Skin epidermis (tissue), 12 donors: ENCODE measurements around the gene KCNG2.

Experiments used
- H3K27ac ChIP-seq, 21 experiments: fragments of 200-600 bp; sonication (generic) in 11 of 21; one replicate each; pipeline ENCODE4 v1.5.0; 2020; ENCODE audit warnings: mild to moderate bottlenecking in 3 of 21, inconsistent platforms in 2 of 21, moderate library complexity in 2 of 21
- H3K4me3 ChIP-seq, 7 experiments: fragments of 200-600 bp; sonication (generic) in 2 of 7; one replicate each; pipeline ENCODE4 v1.5.0; 2020; ENCODE audit warnings: inconsistent platforms in 2 of 7, mild to moderate bottlenecking in 2 of 7, moderate library complexity in 1 of 7

The KCNG2 gene

DNA sequence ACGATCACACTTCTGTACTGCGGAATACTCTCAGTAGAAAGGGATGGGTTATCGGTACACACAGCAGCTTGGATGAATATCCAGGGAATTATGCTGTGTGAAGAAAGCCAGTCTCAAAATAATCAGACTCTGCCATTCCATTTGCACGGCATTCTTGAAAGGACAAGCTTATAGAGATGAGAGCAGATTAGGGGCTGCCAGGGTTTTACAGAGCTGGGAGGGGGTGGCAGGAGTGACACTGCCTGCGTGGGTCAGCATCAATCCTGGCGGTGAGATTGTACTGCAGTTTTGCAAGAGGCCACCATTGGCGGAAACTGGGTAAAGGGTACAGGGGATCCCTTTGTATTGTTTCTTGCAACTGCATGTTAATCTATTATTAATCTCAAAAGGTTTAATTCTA lies 16.6 kb downstream of the KCNG2 start:
- H3K4me3 ChIP-seq: no peak overlapping the region

DNA sequence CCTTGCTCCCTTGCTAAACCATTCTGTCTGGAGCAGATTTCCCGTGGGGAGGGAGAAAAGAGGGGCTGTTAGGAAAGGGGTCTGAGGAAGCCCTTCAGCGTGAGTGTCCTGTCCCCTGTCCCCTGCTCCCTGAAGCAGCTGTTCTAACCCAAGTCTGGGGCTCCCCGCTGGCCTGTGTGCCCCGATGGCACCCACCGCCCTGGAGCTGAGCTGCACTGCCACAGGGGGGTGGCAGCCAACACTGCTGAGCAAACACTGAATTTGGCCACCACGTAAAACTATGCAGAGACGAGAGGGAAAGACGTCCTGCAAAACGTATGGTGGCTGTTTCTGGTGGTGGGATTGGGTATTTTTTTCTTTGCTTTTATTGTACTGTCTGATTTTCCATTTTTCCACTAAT lies 17.9 kb downstream of the KCNG2 start:
- Histone ChIP-seq H3K4me3 (no peak overlapping the region), H3K27ac (no peak overlapping the region)

More for the DNA sequence above, 16.6 kb downstream of the KCNG2 start:
- no peak overlapping the region for H3K27ac ChIP-seq

DNA sequence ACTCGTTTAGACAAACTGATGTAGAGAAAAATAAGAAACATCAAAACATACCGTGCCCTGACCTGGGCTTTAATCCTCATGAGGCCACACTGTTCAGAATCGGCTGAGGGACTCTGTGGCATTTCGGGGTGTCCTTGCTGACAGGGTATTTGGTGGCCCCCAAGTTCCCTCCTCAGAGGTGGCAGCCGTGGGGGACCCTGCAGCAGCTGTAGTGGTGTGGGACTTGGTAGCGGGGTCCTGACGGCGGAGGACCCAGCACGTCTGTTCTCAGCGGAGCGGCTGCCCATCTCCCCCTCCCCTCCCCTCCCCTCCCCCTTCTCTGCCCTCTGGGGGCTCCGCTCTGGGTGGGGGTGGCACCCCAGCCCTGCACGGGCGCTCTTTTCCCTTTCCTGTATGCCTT lies 18.4 kb downstream of the KCNG2 start:
- H3K27ac ChIP-seq: no peak overlapping the region
- no peak overlapping the region for H3K4me3 ChIP-seq

DNA sequence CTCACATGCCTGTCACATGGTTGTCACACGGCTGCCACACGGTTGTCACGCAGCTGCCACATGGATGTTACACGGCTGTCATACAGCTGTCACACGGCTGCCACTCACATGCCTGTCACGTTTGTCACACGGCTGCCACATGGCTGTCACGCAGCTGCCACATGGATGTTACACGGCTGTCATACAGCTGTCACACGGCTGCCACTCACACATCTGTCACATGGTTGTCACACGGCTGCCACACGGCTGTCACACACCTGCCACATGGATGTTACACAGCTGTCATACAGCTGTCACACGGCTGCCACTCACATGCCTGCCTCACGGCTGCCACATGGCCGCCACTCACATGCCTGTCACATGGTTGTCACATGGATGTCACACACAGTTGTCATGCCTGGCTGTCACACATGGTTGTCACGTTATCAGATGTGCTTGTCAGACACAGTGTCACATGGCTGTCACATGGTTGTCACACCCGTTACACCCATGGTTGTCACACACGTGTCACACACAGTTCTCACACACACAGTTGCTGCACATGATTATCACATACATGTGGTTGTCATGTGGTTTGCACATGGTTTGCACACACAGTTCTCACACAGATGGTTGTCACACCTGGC lies 19.4 kb downstream of the KCNG2 start:
- Histone ChIP-seq H3K4me3 (no peak overlapping the region), H3K27ac (no peak overlapping the region)

DNA sequence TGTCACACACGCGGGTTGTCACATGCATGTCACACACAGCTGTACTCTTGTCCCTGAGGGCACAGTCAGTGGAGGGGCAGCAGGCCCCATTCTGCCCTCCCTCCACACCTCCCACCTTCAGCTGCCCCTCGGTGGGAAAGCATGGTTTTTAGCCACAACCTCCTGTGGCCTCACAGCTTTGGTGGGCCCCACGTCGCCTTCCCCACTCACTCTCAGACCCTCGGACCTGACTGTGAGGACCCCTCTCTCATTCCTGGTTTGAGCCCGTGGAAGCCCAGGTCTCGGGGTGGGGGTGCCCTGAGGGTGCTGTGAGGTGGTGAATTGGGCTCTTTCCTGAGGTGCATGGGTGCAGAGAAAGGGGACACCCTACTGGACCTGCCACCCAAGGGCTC lies 19.9 kb downstream of the KCNG2 start:
- H3K4me3 ChIP-seq: no peak overlapping the region
- no peak overlapping the region for H3K27ac ChIP-seq

DNA sequence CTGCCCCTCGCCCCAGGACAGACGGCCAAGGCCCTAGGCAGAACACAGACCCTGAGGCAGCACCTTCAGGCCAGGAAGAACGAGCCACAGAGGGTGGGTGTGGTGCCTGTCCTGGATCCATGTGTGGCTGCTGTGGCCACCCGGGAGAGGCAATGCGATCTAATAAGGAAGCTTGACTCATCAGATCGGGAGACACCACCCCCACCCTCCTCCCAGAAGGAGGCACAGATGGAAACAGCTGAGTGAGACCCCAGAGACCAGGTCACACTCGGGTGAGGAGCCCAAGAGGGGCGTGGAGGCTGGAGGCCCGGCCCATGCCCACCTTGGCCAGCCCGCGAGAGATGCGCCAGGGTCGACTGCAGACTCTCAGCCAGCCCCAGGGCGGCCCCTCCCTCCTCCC lies 20.3 kb downstream of the KCNG2 start:
- Histone ChIP-seq H3K4me3 (no peak overlapping the region), H3K27ac (no peak overlapping the region)

DNA sequence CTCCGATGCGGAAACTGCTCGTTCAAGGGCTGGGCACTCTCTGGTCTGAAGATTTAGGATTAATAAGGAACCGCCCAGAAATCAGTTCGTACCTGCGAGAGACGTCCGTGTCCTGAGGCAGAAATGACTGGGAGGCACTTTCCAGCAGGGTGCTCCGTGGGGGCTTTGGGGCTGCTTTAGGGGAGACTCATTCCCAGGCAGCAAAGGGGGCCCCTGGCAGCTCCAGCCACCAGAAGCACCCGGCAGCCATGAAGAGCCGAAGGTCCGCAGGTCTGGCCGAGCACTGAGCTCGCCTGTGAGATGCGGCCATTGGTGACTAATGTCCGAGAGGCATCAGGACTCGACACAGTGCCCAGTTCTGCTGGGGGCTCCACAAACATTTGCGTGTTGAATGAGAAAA lies 20.9 kb downstream of the KCNG2 start:
- H3K27ac ChIP-seq: no peak overlapping the region
- H3K4me3 ChIP-seq: no peak overlapping the region

DNA sequence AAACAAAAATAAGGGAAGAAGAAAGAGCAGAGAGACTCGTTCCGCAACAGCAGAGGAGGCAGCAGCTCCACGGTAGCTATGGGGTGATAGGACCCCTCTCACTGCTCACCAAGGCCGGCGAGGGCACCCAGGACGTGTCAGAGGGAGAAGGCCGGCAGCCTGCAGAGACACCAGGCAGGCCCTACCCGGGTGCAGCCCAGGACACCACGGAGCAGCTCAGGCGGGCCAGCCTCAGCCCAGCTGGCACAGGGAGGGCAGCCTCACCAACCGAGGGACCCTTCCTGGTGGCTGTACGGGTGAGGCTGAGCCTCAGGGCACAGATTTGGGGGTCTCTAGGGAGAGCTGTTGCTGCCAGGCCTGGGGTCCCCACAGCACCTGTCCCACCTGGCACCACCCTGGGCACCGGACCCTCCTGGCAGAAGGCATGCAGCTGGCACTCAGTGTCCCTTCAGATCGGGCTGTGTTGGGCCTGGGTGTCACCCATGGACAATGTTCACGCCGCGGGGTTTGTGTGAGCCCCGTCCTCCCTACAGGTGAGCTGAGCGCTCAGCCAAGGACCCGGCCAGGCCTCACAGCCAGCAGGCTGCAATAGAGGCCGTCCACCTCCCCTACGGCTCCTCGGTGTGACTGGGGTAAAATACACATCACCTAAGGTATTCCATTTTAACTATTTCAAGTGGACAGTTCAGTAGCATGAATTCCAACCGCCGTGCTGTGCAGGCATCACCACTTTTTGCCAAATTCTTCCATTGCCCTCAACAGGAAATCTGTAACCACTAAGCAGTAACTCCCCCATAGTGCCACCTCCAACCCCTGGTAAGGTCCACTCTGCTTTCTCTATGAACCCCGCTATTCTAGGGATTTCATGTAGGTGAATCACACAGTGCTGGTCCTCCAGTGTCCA lies 21.6 kb downstream of the KCNG2 start:
- H3K4me3 ChIP-seq: no peak overlapping the region
- H3K27ac ChIP-seq: no peak overlapping the region

DNA sequence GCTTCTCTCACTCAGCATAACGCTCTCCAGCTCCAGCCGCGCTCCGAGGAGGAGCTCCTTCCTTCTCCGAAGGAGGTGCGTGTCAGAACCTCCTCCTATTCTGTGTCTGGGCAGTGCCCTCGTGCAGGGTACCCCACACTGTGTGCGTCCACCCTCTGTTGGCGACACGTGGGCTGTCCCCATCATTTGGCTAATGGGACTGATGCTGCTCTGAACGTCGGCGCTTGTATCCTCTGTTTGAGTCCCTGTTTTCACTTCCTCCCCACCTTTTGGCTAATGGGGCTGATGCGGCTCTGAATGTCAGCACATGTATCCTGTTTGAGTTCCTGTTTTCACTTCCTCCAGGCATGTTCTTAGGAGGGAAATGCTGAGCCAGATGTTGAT lies 22.2 kb downstream of the KCNG2 start:
- Histone ChIP-seq H3K27ac (no peak overlapping the region), H3K4me3 (no peak overlapping the region)

DNA sequence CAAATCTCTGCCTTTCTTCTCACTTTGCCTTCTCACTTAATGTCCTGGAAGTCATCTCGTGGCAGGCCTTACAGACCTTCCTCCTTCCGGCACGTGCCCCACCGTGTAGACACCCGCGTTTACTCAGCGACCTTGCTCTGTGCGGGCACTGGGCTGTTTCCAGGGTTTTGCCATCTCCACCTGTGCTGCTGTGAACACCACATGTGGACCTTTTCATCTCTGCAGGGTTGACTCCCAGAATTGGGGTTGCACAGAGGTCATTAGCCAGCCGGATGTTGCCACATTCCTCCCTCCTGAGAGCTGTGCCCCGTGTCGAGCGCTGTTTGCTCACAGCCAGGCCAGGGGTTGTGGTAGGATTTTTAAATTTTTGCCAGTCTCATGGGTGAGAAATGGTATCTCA lies 25.4 kb downstream of the KCNG2 start:
- H3K27ac ChIP-seq: no peak overlapping the region

DNA sequence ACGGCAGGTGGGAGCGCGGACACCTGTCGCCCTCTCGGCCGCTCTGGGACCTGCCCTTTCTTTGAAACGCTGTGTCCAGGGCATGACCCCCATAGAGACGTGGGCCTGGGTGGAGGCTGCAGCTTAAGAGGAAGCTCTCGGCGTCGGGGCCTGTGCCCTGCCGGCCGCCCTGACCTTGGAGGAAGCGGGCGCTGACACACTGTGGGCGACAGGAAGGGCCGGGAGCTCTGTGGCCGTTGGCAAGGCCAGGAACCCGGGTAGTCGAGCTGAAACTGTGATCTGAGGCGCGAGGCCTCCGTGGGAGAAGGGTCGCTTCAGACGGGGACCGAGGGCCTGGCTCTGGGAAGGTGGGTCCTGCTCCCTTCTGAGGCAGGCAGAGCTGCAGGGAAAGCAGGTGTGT lies 28.2 kb downstream of the KCNG2 start:
- H3K27ac ChIP-seq: no peak overlapping the region
- H3K4me3 ChIP-seq: no peak overlapping the region

More for the DNA sequence above, 25.4 kb downstream of the KCNG2 start:
- no peak overlapping the region for H3K4me3 ChIP-seq

DNA sequence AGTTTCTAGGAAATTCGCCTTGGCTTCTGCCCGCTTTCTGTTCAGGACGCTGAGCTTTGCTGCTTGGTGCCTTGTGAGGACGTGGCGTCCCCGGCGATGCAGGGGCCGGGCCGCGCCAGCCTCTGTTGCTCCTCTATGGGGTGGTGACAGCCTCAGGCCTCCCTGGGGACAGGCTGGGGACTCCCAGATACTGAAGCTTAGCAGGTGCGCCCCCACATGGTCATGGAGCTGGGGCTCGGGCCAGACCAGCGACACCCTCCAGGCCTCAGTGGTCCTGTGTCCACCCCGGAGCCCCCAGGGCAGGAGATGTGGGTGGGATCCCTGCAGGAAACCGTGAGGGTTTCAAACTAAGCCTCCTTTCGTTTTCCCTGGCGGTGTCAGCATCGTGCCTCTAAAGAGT lies 29.2 kb downstream of the KCNG2 start:
- Histone ChIP-seq H3K27ac (no peak overlapping the region), H3K4me3 (no peak overlapping the region)

DNA sequence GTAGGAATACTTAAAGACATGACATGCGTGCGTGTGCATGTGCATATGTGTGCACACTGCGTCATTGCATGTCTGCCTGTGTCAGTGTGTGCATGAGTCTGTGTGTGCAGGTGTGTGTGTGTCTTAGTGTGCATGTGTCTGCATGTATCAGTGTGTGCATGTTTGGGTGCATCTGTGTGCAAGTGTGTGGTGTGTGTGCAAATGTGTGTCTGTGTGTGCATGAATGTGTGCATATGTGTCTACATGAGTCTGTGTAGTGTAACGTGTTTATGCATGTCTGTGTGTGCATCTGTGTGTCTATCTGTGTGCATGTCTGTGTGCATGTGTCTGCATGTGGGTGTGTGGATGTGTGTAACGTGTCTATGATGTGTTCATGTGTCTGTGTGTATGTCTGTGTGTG lies 30.5 kb downstream of the KCNG2 start:
- Histone ChIP-seq H3K27ac (no peak overlapping the region), H3K4me3 (no peak overlapping the region)

DNA sequence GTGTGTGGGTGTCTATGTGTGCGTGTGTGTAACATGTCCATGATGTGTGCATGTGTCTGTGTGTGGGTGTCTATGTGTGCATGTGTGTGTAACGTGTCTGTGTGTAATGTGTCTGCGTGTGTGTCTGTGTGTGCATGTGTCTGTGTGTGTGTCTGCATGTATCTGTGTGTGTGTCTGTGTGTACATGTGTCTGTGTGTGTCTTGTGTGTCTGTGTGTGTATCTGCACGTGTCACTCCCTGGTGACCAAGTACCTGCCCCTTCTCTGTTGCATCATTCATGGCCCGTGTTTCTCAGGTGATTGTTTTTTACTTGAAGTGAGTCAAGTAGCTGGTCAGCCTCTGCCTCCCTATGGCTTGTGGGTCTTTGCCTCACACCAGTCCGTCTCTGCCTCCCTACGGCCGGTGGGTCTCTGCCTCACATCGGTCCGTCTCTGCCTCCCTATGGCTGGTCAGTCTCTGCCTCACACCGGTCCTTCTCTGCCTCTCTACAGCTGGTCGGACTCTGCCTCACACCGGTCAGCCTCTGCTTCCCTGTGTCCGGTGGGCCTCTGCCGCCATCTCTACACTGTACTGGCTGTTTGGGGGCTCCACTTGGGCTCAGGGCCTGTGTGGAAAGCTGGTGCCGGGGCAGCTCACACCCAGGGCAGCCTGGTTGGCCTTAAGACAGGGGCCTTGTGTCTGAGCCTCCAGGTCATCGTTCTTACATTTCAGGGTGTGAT lies 31.6 kb downstream of the KCNG2 start:
- H3K4me3 ChIP-seq: no peak overlapping the region
- H3K27ac ChIP-seq: no peak overlapping the region

DNA sequence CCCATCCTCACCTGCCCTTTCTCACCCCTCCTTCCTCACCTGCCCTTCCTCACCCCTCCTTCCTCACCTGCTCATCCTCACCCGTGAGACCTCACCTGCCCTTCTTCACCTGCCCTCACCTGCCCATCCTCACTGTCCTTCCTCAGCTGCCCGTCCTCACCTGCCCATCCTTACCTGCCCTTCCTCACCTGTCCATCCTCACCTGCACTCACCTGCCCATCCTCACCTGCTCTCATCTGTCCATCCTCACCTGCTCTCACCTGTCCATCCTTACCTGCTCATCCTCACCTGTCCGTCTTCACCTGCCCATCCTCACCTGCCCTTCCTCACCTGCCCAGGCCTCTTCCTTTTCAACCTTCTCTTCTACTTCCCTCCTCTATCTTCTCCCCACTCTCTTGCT lies 34.4 kb downstream of the KCNG2 start:
- H3K27ac ChIP-seq: no peak overlapping the region
- H3K4me3 ChIP-seq: no peak overlapping the region

DNA sequence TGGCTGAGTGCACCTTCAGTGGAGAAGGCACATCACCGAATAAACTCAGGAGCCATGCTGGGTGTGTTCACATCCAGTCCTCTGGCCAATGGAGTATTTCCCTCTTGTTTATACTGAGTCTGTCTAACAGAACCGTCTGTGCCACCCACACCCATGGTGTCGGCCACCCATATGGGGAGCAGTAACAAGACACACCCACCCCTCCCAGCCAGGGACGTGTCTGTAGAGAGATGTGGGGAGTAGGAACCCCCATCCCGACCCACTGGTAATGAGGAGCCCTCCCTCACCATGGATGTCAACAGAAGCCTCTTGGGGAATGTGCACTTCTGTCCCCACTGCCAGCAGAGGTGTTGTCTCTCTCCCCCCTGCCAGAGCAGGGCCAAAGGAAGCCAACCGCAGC lies 37.1 kb downstream of the KCNG2 start:
- Histone ChIP-seq H3K4me3 (no peak overlapping the region), H3K27ac (no peak overlapping the region)

DNA sequence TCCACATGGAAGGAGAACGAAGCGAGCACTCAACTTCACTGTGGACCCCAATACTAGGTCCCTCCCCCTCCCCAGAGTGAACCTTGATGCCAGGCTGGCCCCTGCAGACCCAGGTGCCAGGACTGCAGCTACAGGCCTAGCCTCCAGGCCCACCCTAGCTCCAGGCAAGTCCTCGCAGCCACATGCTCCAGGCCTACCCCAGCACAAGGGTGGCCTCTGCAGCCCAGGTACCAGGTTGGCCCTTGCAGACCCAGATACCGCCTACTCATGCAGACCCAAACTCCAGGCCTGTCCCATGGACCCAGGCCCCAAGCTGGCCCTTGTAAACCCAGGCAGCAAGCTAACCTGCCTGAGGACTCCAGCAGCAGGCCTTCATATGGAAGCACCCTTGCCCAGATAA lies 44.2 kb downstream of the KCNG2 start:
- H3K4me3 ChIP-seq: no peak overlapping the region
- no peak overlapping the region for H3K27ac ChIP-seq

DNA sequence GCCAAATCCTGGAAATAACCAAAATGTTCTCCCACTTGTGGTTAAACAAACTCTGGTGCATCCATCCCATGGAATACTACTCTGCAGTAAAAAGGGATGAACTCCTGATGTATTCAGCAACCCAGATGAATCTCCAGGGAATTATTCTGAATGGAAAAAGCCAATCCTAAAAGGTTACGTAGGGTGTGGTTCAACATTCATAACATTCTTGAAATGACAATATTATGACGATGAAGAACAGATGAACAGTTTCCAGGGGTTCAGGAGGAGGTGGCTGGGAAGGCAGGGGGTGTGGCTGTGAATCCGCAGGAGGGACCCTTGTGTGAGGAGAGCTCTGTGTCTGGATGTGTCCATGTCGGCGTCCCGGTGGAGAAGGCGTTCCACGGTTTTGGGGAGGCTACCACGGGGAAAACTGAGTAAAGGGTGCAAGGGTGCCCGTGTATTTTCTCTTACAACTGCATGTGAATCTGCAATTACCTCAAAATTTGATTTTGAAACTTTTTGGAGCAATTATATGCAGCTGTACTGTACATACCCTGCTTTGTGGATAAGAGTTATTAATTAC lies 47.3 kb downstream of the KCNG2 start:
- no peak overlapping the region for H3K27ac ChIP-seq
- H3K4me3 ChIP-seq: no peak overlapping the region

DNA sequence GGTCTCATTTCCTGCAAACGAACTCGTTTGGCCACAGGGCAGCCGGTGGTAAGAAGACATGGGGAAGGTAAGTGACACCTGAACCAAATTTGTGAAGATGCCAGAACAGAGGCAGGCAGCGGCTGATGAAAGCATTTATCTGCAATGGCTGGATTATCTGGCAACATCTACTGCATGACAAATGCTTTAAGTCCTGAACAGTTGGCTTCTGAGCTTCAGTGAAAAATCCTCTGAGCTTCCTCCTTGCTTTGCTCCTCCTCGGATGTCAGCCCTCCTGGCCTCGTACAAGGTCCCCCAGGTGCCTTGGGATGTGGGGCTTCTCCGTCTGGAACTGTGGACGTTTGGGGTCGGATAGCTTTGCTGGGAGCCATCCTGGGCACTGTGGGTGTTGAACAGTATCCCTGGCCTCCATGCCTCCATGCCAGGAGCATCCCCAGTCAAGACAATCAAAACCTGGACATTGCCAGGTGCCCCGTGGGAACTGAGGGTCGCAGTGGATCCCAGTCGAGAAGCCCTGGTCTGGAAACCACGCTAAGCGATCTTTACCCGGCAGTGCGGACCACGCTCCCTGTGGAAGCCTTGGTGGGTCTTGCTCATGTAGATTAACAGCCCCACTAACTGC lies 49.3 kb downstream of the KCNG2 start:
- Histone ChIP-seq H3K27ac (no peak overlapping the region), H3K4me3 (no peak overlapping the region)

DNA sequence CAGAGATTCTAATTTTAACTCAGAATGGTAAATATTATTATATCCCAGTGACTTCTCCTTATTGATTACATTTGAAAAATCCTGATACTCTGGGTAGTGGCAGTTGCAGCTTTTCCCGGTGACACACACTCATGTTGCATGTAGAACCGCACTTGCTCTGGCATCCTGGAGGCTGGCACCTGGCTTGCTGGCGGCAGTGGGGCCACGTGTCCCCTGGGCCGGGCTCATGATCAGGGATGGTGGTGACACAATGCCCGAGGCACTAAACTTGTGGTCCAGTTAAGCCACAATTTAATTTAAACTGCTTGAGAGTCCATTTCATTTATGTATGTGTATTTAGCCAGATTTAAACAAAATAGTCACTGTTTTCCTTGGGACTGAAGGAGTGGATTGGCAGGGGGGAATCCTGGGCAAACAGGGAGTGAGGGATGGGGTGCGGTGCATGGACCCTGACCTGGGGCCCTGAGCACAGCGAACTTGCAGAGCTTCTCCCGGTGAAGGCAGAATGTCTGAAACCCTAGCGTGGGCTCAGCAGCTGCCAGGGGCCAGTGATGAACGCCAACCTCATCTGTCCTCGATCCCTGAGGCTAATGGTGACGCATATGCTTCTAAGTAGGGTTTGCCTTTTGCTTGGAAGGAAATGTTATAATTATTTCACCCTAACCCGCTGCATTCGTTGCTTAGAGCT lies 50.0 kb downstream of the KCNG2 start:
- Histone ChIP-seq H3K27ac (no peak overlapping the region), H3K4me3 (no peak overlapping the region)
